Retinal pigment epithelial cell (primary cell): ENCODE measurements around the gene UNC5B.

Experiments used
- DNase-seq: peaks from one replicate; pipeline ENCODE4 v3.0.0-alpha.2; 2010; ENCODE audit warnings: low read depth
- H3K4me3 ChIP-seq: 2 replicates; pipeline ENCODE4 v1.5.1; 2011; ENCODE audit warnings: mild to moderate bottlenecking, low read length, control low read depth, moderate library complexity
- CTCF ChIP-seq: conservative IDR thresholded peaks from 2 replicates; pipeline ENCODE4 v1.5.1; 2011; ENCODE audit warnings: low read depth, low read length, control low read depth, inconsistent platforms

The UNC5B gene

GRCh38 chr10:71274901-71275796, 62.8 kb downstream of the UNC5B start:
- no peak for DNase-seq
- no peak for TF ChIP-seq CTCF
- H3K4me3 ChIP-seq = no peak overlapping the region

- DNase-seq = no peak
- TF ChIP-seq CTCF = no peak
- H3K4me3 ChIP-seq = no peak overlapping the region
These were observed 64.5 kb downstream of the UNC5B start for GRCh38 chr10:71276873-71277272.

DNA sequence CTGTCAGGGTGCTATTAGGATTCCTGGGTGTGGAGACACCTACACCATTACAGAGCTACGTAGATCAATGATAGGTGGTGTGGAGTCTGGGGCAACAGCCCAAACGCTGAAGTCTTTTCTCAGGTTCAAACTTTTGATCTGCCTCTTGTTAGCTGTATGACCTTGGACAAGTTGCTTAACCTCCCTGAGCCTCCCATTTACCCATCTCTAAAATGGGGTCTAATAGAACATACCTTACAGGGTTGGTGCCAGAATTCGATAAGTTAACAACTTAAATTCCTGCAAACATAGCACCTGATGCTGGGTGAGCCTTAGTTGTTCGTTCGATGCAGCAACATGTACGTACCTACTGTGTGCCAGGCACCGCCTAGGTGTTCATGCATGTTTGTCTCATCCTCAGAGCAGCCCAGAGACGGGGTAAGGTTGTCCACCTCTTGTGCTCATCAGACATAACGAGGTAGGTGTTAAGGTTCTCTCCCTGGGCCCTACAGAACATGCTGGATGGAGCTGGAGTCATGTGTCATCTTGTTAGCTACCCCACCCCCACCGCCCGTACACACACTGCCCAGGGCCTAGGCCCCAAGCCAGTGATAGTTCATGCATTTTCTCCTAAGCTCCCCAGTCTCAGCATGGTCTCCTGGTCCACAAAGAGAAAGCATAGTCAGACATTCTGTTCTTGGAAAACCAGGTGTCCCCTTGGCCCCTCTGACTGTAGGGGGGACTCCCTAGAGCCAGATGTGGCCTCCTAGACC, 65.7 kb downstream of the UNC5B start:
- no peak overlapping the region for H3K4me3 ChIP-seq
- TF ChIP-seq CTCF = no peak
- no peak for DNase-seq

DNA sequence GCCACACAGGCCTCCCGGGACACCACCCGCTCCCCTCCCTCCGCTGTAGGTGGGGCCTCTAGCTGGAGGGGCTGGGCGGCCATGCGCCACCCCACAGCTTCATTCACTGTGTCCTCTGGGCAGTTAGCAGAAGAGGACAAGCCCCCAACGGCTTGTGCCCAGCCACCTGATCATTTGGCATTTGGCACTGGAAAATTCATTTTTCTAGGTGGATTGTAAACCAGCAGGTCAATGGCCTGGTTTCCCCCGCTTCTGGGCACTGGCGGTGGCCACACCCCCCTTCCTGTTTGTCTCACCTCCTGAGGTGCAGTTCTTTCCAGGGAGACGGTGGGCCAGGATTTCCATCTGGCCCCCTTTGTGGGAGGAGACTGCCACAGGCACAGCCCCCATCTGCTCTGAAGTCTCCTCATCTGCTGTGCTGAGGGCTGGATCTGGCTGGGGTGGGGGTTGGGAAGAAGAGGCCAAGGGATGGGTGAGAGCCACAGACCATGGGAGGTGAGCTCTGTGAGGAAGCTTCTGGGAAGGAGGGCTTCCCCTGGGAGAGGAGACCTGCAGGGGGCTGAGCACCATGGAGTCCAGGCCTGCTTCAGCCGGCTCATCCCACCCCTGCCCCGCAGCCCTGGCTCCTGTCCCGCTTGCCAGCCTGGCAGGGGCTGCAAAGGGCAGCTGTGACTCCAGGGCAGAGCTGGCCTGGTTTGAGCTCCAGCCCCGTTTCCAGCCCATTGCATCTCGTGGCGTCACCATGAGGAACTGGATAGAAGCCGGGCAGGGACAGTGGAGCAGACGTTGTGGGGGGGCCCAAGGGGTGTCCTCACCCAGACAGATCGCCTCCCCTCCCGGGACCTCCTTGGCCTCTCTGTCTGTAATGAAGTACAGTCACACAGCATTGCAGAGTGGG, 66.6 kb downstream of the UNC5B start:
- no peak for TF ChIP-seq CTCF
- no peak overlapping the region for H3K4me3 ChIP-seq
- DNase-seq = no peak

DNA sequence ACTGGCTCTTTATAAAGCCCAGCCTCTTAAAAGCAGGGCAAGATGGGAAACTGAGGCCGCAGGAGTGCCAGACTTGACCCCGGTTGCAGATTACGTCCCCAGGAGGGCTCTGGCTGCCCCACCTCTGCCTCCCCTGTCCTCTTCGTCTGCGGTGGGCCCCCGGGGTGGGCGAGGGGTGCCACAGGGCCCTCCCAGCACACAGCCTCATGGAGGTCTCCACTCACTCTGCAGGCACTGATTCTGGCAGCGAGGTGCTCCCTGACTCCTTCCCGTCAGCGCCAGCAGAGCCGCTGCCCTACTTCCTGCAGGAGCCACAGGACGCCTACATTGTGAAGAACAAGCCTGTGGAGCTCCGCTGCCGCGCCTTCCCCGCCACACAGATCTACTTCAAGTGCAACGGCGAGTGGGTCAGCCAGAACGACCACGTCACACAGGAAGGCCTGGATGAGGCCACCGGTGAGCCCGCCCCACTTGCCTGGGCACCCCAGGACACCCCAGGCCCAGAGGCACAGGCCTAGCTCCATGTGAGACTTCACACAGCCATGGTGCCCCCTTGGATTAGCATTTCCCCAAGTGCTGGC, 67.3 kb downstream of the UNC5B start:
- no peak for TF ChIP-seq CTCF
- no peak for DNase-seq
- H3K4me3 ChIP-seq = no peak overlapping the region

GRCh38 chr10:71280216-71280615, 67.8 kb downstream of the UNC5B start:
- no peak for DNase-seq
- H3K4me3 ChIP-seq = no peak overlapping the region
- no peak for TF ChIP-seq CTCF
